Measurements from ENCODE around the gene COA8.

Gene COA8

GRCh38 chr14:103549361-103550311 lies 13.1 kb upstream of the COA8 start:
- DNase-seq (ENCODE audit: low spot score), result peak; percentile 95

- no peak for DNase-seq (ENCODE audit: low spot score)
Measured at GRCh38 chr14:103550451-103551337, 12.1 kb upstream of the COA8 start.

- no peak for DNase-seq (ENCODE audit: low spot score)
Measured at GRCh38 chr14:103551338-103551762, 11.4 kb upstream of the COA8 start.

DNA sequence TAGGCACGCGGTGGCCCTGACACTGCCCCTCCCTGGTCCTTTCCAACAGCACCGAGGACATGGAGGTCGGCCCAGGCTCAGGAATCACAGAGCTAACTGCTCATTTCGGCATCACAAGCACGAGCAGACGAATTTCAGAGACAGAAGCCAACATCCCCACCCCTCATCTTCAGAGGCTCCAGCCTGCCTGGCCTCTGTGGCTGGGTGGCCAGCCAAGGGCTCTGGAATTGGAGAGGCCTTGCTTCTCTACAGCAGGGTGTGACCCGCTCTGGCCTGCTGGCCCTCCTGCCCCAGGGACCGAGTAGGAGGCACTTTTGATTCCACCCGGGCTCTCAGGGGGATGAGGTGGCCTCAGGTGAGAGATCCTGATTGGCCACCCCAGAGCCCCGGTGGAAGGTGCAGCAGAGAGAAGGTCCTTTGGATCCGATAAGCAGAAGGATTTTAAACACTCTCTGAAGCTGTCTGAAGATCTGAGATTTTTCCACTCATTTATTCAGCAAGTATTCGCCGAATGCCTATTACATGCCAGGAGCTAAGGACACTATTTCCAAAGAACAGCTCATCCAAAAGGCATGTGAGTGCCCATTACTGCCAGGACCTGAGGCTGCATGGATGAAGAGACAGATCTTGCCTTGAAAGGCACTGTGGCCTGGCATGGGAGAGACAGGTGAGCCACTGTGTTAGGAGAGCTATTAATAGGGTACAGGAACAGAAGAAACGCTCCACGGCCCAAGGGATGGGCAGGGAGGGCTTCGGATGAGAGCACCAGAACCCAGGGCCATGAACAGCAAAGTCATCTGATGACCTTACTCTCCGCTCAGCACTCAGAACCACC lies 10.5 kb upstream of the COA8 start:
- DNase-seq (ENCODE audit: low spot score), result no peak

DNA sequence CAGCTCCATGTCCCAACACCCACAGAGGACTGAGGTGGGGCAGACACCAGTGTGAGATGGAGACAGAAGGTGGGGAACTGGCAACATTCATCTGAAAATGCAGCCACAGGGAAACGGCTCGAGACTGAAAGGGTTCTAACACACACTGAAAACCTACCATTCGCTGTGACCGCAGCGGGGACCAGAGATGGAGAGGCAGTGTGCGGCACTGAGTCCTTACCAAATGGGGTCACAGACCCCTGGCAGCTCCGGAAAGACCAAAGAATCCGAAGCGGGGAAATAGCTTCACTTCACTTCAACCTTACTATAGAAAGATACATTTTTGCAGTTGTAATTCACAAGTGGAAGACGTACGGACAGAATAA lies 9.9 kb upstream of the COA8 start:
- no peak for DNase-seq (ENCODE audit: low spot score)

DNA sequence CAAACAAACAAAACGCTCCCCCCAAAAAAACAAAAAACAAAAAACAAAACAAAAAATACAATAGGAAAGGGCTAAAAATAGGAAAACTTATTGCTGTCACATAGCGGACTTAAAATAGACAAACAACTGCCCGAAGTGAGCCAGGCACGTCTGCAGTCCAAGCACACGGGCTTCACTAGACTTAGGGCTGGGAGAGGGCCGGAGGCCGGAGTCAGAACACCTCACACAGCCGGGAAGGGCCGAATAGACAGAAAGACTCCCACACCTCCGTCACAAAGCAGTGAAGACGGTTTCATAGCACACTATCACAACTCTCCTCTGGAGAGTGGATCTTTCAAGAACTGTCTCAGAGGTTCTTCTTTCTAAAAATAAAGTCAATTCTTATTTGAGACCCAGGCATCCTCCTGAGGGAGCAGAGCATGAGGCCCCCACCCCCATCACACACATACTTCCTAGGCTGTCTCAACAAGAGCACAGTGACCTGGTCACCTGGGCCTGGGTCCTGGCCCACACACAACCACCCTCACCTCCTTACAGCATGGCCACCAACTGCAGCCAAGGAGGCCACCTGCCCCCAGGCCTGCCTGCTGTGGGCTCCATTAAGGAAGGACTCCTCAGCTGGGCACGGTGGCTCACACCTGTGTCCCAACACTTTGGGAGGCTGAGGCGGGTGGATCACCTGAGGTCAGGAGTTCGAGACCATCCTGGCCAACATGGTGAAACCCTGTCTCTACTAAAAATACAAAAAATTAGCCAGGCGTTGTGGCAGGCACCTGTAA lies 7.0 kb upstream of the COA8 start:
- no peak for DNase-seq (ENCODE audit: low spot score)

DNA sequence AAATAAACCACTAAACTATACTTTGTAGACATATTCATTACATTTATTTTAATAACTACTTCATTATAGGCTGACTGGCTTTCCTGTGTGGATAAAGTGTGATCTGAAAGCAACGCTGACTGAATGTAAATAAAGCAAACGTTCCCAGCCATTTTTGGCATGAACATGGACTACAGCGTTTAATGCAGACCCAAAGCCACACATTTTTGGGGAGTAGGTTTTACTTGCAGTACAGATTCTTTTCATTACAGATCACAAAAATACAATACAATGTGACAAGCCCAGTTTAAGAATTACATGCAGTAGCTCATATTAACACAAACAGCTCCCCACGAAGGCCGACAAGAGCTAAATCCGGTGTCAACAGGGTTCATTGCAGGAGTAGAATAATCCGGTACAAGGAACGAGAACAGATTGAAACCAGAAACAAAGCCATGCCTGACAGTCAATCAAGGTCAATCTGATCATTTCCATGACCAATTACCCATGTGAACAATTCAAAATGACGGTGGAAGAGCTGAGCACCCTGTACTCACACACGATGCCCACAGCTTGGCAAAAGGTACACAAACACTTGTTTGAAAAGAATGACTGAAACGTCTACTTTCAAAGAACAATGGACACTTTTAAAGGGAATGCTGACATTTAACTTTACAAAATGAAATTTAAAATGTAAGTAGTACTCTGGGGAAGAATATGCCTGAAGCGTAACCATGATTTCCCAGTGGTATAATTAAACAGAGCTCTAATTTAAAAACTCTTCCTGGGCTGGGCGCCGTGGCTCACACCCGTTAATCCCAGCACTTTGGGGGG lies 5.6 kb upstream of the COA8 start:
- no peak for DNase-seq (ENCODE audit: low spot score)

GRCh38 chr14:103558071-103558882 lies 4.5 kb upstream of the COA8 start:
- DNase-seq (ENCODE audit: low spot score), result no peak

GRCh38 chr14:103559766-103560165 lies 3.0 kb upstream of the COA8 start:
- DNase-seq (ENCODE audit: low spot score), result no peak

GRCh38 chr14:103560691-103561090 lies 2.1 kb upstream of the COA8 start:
- DNase-seq (ENCODE audit: low spot score), result no peak

- no peak for DNase-seq (ENCODE audit: low spot score)
Measured at GRCh38 chr14:103561381-103562178, 1.2 kb upstream of the COA8 start.

DNA sequence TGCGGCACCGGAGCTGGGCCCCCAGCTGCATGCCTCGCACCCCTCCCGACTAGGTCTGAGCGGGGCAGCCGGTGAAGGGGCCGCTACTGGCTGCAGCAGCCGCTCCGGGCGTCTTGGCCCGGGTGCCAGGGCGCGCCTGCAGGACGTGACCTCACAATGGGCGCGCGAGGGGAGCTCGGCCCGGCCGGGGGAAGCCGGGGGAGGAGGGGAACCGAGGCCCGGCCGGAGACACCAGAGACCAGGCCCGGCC lies 656 bp upstream of the COA8 start:
- DNase-seq (ENCODE audit: low spot score), result no peak

- peak; percentile 26 for DNase-seq (ENCODE audit: low spot score)
Measured at GRCh38 chr14:103563226-103563620, 463 bp downstream of the COA8 start.

- no peak for DNase-seq (ENCODE audit: low spot score)
Measured at GRCh38 chr14:103563844-103564505, 1.2 kb downstream of the COA8 start.

GRCh38 chr14:103568952-103569351 lies 6.2 kb downstream of the COA8 start:
- DNase-seq (ENCODE audit: low spot score), result peak; percentile 50

DNA sequence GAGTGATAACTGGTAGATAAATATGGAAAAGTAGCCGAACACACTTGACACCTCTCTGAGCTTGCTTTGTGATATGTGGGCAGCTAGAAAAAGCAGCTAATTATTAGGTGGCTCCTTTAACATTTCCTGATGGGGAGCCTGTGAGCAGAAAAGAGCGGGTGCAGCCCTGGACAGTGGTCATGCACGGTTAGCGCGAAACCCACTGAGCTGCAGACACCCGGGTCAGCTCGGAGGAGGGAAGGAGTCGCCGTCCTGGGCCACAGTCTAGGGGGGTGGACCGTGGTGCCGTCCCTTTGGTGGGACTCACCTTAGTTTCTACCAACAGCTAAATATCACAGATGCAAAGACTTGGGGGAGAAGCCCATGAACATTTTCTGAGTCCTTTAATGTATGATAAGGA lies 6.6 kb downstream of the COA8 start:
- DNase-seq (ENCODE audit: low spot score), result no peak

GRCh38 chr14:103574104-103574503 lies 11.3 kb downstream of the COA8 start:
- no peak for DNase-seq (ENCODE audit: low spot score)

GRCh38 chr14:103574707-103575285 lies 12.0 kb downstream of the COA8 start:
- no peak for DNase-seq (ENCODE audit: low spot score)

All from pons (tissue), 1 donor.